Activated CD4-positive, alpha-beta T cell treated with anti-CD3 and anti-CD28 coated beads, Interleukin-2, amount 50 U/mL, for 48 hours (primary cell): ENCODE data around the gene PDHB.

ENCODE experiments used
- DNase-seq, 2 experiments: peaks; one replicate each; pipeline ENCODE4 v3.0.0-alpha.2; 2020

Gene PDHB

DNA sequence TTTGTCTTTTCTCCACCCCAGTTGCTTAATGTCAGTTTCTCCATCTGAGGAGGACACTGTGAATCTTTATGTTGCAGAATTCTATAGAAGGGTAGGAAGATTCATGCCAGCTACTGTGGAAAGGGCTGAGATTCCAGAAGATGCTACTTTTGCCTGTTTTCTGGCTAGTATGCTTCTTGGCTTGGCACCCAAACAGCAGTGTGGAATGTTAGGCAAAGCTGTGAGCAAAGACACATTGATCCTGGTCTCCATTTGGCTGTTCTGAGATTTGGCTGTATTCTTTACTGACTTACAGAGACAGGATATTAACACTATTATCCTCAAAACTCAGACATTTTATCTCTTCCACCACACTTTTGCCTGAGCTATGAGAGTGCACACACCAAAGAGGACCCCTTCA lies 39.3 kb downstream of the PDHB start:
- no peak for DNase-seq

DNA sequence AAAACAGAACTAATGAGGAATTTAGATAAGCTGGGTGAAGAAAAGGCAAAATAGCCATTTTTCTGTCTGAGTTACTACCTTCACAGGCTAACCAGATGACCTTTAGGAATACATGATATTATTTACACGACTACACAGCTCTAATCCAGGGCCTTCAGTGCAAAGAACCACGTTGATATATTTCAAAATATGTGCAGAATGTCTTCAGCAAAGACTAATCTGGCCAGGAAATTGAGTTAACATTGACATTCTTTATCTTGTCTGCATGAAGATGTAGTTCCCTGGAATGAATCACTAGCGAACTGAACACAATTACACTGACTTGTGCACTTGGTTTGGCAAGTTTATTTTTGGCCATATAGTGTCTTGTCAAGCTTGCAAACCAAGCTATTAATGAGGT lies 41.5 kb downstream of the PDHB start:
- DNase-seq: no peak

DNA sequence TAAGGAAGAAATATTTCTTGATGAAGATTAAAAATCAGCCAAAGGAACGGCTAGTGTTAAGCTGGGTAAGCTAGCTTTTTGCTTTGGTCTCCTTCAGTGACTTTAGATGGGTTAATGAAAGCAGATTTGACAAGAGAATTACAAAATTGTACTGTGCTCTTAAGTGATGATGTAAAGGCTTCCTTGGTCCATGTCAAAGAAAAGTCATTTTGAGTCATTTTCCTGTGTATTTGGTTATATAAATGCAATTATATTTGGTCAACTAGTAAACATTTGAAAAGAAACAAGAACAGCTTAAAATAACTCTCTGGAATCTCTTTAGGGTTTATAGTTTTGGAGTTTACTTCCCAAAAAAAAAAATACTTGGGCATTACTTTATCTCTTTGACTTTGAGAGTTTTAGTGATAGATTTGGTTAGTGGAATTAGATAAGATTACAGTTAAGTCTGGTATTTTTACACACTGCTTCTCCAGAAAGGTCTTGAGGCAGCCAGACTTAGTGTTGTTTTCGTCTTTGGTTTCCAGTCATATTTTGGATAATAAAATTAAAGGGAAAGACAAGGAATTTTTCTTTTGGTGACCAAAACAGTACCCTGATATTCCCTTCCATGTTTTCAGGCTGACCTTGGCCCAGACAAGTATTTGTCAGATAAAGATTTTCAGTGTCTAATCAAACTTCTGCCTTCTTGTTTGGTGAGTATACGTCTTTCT lies 42.3 kb downstream of the PDHB start:
- no peak for DNase-seq

DNA sequence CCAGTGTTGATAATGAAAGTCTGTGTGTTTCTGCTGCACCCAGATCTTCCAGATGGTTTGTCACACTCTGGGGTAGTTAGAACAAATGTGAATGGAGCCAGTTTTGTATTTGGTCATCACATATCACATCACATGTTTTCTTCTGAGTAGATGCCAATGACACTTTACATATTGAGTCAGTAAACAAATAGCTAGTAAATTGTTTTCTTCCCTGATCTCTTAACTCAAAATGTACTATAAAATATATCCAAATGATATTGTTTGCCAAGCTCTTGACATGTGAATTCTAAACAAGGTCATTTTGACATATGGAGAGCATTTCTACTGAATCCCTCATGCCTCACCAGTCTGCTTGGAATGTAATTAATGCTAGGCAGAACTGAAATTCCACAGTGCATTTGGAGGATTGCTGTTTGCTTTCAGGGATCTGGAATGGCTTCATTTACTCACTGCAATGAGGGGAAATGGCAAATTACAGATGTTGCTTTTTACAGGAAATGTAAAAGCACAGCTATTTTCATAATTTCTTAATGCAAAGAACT lies 45.0 kb downstream of the PDHB start:
- no peak for DNase-seq

DNA sequence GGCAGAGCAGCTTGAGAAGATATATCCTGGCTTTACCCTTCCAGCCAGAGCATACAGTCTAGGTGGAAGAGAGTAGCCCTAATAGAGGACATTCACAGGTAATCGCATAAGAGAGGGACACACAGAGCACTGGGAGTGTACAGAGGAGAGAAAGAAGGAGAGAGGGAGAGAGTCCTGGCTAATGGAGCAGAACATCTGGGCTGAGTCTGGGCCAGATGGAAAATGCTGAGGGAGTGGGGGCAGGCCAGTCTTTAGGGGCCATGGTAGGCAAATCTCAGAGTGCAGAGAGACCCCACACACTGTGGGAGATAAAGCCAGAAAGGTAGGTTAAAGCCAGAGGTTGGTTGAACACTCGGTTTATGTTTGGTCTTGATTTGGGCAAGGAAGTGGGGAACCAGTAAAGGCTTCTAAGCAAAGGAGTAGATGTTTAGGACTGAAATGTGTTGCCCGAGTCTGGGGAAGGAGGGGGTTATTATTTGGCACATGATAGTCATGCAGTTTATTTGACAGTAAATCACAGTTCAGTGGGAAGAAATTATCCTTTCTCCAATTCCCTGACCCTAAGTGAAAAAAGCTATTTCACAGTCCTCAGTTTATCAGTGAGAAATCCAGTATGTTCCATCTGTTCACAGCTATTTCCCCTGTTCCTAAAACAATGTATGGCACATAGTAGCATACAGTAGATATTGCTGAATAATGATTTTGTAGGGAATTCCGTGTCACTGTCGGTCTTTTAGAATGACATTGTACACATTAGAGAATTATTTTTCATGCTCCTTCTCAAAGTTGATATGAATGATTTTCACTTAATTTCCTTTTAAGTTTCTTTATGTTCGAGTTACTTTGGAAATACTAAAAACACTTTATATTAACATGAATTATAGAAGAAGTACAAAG lies 45.7 kb downstream of the PDHB start:
- DNase-seq: no peak

DNA sequence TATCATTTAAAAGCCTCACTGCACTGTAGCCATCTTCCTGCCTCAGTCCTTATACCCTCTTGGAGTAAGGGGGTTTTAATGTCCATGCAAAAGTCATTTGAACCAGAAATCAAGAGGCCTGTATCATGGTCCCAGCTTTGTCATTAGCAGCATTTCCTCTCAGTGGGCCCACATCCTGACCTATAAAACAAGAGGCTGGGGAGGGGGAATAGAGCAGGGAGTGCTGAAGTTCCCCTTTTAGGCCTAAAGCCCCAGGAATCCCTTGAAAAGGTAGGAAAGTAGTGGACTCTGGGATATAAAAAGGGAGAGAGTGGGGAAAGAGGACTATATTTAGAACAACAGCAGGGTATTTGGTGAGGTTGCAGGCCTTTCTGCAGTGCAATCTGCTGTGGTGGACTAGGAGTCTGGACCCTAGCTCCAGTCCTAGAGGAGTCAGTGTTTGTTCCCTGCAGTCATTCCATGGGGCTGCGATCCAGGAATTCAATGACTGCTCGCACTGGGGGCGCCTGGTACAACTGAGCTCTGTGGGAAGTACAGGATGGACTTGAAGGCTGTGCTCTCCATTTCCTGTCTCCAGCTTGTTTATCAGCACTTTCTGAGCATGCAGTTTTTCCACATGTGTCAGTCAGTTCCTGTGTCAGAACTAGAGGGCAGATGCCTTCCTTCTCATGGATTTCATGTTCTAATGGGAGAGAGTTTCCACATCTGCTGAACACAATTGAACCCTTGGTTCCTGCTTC lies 46.8 kb downstream of the PDHB start:
- DNase-seq: no peak

DNA sequence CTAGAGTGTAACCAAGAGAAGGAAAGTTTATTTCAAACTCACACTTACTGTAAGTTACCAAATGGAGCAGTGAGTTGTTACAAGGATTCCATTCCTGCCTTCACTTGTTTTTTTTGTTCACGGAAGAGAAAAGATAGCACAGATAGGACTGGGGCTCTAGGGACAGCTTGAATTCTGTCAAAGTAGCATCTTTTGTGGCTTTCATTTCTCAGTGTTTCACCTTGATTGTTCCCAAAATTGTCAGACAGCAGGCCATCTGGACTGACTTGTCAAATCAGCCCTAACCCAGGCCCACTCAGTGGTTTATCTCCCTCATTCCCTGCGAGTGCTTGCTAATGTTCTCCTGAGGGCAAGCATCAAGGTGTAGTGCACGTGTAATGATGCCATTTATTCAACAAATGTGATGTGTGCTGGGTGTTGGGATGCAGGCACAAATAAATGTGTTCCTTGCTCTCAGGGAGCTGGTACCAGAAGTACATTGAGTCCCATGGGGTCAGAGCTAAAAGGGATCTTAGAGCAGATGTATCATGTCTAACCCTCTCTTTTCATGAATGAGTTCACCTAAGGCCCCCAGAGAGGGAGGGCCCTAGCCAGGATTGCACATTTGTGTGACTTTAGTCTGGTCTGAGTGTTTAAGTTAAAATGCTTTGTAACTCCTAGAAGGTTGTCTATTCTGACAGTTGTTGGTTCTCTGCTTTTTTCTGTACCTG lies 49.1 kb downstream of the PDHB start:
- DNase-seq: no peak

DNA sequence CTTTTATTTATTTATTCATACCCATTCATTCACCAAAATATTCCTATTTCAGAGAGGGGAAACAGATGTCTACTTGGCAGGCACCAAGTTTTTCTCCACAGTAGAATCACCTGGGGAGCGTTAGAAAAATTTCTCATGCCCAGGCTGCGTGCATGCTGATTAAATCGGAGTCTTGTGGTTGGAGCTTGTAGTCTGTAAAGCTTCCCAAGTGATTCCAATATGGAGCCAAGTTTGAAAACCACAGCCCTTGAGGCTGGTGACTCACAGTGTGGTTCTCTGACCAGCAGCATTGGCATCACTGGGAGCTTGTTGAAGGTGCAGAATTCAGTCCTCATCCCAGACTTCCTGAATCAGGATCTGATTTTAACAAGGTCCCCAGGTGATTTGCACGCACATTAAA lies 49.7 kb downstream of the PDHB start:
- no peak for DNase-seq

DNA sequence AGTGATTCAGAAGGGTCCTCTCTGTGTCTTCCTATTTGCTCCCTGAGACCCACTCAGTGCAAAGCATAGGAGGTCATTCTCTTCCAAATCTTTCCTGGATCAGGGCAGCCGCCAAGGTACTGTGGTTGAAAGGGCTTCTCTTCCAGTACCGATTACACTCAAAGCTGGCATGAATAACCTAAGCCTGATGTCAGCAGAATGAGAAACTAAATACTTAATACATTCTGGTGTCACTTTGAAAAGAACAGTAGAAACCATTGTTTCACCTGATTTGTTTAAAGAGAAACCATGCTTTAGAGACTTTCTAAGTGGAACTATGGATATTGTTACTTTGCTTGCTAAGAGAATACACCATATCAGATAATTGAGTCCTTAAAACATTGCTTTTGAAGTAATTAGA lies 50.2 kb downstream of the PDHB start:
- no peak for DNase-seq

DNA sequence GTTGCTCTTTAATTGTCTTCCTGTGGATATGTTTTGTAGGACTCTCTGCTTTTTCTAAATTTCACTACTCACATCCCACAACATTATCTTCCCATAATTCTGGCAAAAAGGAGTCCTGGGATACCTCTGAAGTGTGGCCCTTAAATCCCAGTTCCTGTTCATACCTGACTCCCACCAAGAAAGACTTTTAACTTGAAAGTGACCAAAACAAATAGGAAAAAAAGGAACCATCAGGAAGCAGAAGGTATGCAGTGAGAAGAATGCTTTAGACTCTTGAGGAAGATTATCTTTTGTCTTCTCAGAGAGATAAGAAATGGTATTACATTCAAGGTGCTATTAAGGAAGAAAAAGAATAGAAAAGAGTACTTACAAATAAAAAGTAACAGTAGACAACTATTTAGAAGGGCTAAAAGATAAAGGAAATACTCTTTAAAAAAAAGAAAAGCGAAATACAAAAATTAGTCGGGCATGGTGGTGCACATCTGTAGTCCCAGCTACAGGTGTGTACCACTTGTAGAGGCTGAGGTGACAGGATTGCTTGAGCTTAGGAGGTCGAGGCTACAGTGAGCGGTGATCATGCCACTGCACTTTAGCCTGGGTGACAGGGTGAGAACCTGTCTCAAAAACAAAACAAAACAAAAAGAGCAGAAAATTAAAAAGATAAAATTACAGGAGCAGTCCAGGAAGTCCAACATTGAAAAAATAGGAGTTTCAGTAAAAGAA lies 54.1 kb downstream of the PDHB start:
- DNase-seq: no peak

DNA sequence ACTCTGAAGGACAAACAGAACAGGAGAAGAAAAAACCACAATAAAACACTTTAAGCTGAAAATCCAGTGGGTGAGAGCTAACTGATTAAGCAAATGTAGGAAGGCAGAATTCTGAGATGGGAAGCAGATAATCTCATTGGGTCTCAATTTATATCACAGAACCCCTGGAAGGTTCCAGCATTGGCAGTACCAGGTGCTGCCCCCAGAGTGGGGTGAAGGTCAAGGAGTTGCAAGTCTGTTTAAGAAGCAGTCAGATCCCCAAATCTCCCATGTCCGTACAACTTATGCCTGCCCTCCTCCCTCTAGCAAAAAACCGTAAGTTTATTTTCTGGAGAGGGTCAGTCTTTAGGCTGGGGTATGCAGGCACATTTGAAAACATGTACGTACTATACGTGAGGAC lies 55.9 kb downstream of the PDHB start:
- no peak for DNase-seq
